Panc1 (cell line): ENCODE measurements around the gene ASB7. TPM values are rescaled to one million over a fixed set of nuclear protein-coding genes. Genes with fewer than 3 reads are reported as not detected.

ENCODE experiments used
- ATAC-seq: fragments of 200-7000 bp; cut with Tn5 transposase; 2 replicates; pipeline ENCODE4 v1.9.1; 2020; ENCODE audit warnings: mild to moderate bottlenecking, moderate library complexity
- BruUV-seq: library from RNA; stranded (reverse); fragments of 400-500 nt; replicated peaks from 2 replicates; lab custom pipeline; 2021; lab: Mats Ljungman, UMichigan
- CTCF ChIA-PET: fragments of 300-600 bp; sonication (Branson Sonifier 250); formaldehyde crosslinking; loops from one replicate; lab custom pipeline; 2022; ENCODE audit warnings: antibody characterized with exemption; lab: Charles Lee
- POLR2A ChIA-PET: fragments of 300-600 bp; sonication (Branson Sonifier 250); formaldehyde crosslinking; loops from one replicate; lab custom pipeline; 2022; ENCODE audit warnings: antibody characterized with exemption; lab: Charles Lee
- DNase-seq: peaks from one replicate; pipeline ENCODE4 v3.0.0-alpha.2; 2010; ENCODE audit warnings: low read depth, low spot score
- H3K27ac ChIP-seq: 2 replicates; pipeline ENCODE4 v1.5.1; 2011; ENCODE audit warnings: mild to moderate bottlenecking, low read length, inconsistent platforms
- H3K27me3 ChIP-seq: fragments of 200-500 bp; sonication (Bioruptor generic); 2 replicates; pipeline ENCODE4 v1.6.0; 2014; ENCODE audit warnings: low read length, inconsistent platforms; ENCODE audit not compliant: control insufficient read depth, insufficient read depth
- H3K36me3 ChIP-seq: fragments of 200-500 bp; sonication (Bioruptor generic); 2 replicates; pipeline ENCODE4 v1.5.1; 2014; ENCODE audit warnings: inconsistent platforms, mild to moderate bottlenecking, low read length, moderate library complexity; ENCODE audit not compliant: control insufficient read depth, insufficient read depth
- H3K4me1 ChIP-seq: 2 replicates; pipeline ENCODE4 v1.5.1; 2011; ENCODE audit warnings: inconsistent platforms, mild to moderate bottlenecking, low read length, moderate library complexity; ENCODE audit not compliant: control insufficient read depth, insufficient read depth
- H3K4me3 ChIP-seq, 2 experiments: 2 replicates each; pipeline ENCODE4 v1.5.1; 2011 to 2012; ENCODE audit warnings: low read depth in 2 of 2, low read length in 2 of 2, mild to moderate bottlenecking in 2 of 2, inconsistent platforms in 1 of 2, moderate library complexity in 1 of 2
- H3K9me3 ChIP-seq: fragments of 200-500 bp; sonication (Bioruptor generic); 2 replicates; pipeline ENCODE4 v1.5.1; 2014; ENCODE audit warnings: low read depth, mild to moderate bottlenecking, inconsistent platforms, low read length, moderate library complexity; ENCODE audit not compliant: control insufficient read depth, insufficient read depth
- CTCF ChIP-seq: fragments of 450-650 bp; IDR thresholded peaks from 2 replicates; pipeline ENCODE4 v1.5.1; 2017; ENCODE audit warnings: mild to moderate bottlenecking
- POLR2AphosphoS5 ChIP-seq: IDR thresholded peaks from 2 replicates; pipeline ENCODE4 v1.6.1; 2012; ENCODE audit warnings: mild to moderate bottlenecking, low read depth, low read length, moderate library complexity
- REST ChIP-seq, 2 experiments: IDR thresholded peaks; 2 replicates each; pipeline ENCODE4 v1.6.1; 2011 to 2012; ENCODE audit warnings: low read depth in 2 of 2, control low read depth in 1 of 2, low read length in 1 of 2, mild to moderate bottlenecking in 1 of 2, moderate library complexity in 1 of 2; ENCODE audit not compliant: insufficient read depth in 1 of 2
- SIN3A ChIP-seq: IDR thresholded peaks from 2 replicates; pipeline ENCODE4 v1.6.1; 2012; ENCODE audit warnings: low read depth, mild to moderate bottlenecking, low read length, moderate library complexity, borderline replicate concordance; ENCODE audit not compliant: insufficient read depth
- TCF7L2 ChIP-seq: IDR thresholded peaks from 2 replicates; pipeline ENCODE4 v1.6.1; 2011; ENCODE audit warnings: mild to moderate bottlenecking, low read depth, low read length, inconsistent platforms
- in situ Hi-C: cut with HindIII; loops from 2 replicates; pipeline ENCODE4 v1.10.0; 2016; ENCODE audit warnings: low sequenced_read_pairs, low pct_unique_long_range_greater_than_20kb
- intact Hi-C: fragments of 100-400 bp; cut with micrococcal nuclease; formaldehyde crosslinking; loops from one replicate; pipeline ENCODE4 v1.10.0; 2022; ENCODE audit not compliant: unreplicated experiment
- total RNA-seq: library from RNA; stranded (reverse); gene quantifications from one replicate; pipeline ENCODE4 v1.2.1, GENCODE V29; 2021; ENCODE audit not compliant: unreplicated experiment

The ASB7 gene
- total RNA-seq, 1 experiment from 2014 or later = 18.1 TPM

- H3K4me1 ChIP-seq = no peaks in the 10 kb centered on the region; the same call in 1 of the 2 replicates
- ATAC-seq (peak; percentile 95), DNase-seq (peak; percentile 75)
- ChIA-PET POLR2A (no interaction called here), CTCF (no interaction called here)
- no peak overlapping the region for H3K4me3 ChIP-seq
- peaks cover 6% of the 10 kb centered on the region; the same call in 1 of the 2 replicates for H3K36me3 ChIP-seq
- in situ Hi-C loops = no loop called here
- BruUV-seq = no TSS peak
- no peaks in the 10 kb centered on the region for H3K27me3 ChIP-seq
- peak overlapping the region; percentile 41; the same call in 1 of the 2 replicates for H3K27ac ChIP-seq
- intact Hi-C loops = loop anchor here (1.0 to 5.0 kb wide), 2 partner anchors 245 to 379 kb away; no protein-coding TSS in a partner anchor
- TF ChIP-seq SIN3A (no peak), CTCF (peak; percentile 87), POLR2AphosphoS5 (no peak), REST (IDR thresholded peaks at IDR 0.05; ENCODE audit: insufficient read depth in 1 of 2, low read depth in 2 of 2, low read length in 1 of 2) (no peak), TCF7L2 (no peak)
- no peaks in the 10 kb centered on the region for H3K9me3 ChIP-seq
Measured at GRCh38 chr15:100627789-100628395, 25.5 kb downstream of the ASB7 start.

- no peak overlapping the region for H3K4me3 ChIP-seq
- in situ Hi-C loops = no loop called here
- H3K36me3 ChIP-seq = peaks cover 6% of the 10 kb centered on the region; the same call in 1 of the 2 replicates
- POLR2A ChIA-PET = no interaction called here
- ATAC-seq = no peak
- no peaks in the 10 kb centered on the region for H3K9me3 ChIP-seq
- TF ChIP-seq REST (IDR thresholded peaks at IDR 0.05; ENCODE audit: insufficient read depth in 1 of 2, low read depth in 2 of 2, low read length in 1 of 2) (no peak), CTCF (no peak), TCF7L2 (no peak), SIN3A (no peak), POLR2AphosphoS5 (no peak)
- intact Hi-C loops = loop anchor here (5.0 kb wide), 1 partner anchor 379 kb away; no protein-coding TSS in a partner anchor
- no peaks in the 10 kb centered on the region for H3K27me3 ChIP-seq
- H3K4me1 ChIP-seq = no peaks in the 10 kb centered on the region; the same call in 1 of the 2 replicates
- no peak for DNase-seq
- CTCF ChIA-PET = no interaction called here
- no TSS peak for BruUV-seq
- no peak overlapping the region for H3K27ac ChIP-seq
Measured at GRCh38 chr15:100628746-100629145, 26.4 kb downstream of the ASB7 start.
